RWPE2 (cell line): Measurements from ENCODE around the gene SLC7A7.
"Not testable (repeated sequence)": the region's sequence is repeated elsewhere in the genome, so short reads cannot be mapped to it uniquely, and the experiment has no call there.

Experiments
- ATAC-seq: fragments of 200-7000 bp; cut with Tn5 transposase; 3 replicates; pipeline ENCODE4 v1.9.1; 2021; ENCODE audit warnings: low read depth
- DNase-seq: peaks from one replicate; pipeline ENCODE4 v3.0.0-alpha.2; 2020; ENCODE audit warnings: low spot score
- H3K27ac ChIP-seq: fragments of 450-650 bp; 2 replicates; pipeline ENCODE4 v1.5.1; 2017; ENCODE audit warnings: mild to moderate bottlenecking; ENCODE audit not compliant: poor library complexity, severe bottlenecking
- H3K27me3 ChIP-seq: fragments of 250-450 bp; sonication (Bioruptor Pico); 2 replicates; pipeline ENCODE4 v1.5.1; 2021; ENCODE audit warnings: mild to moderate bottlenecking, moderate library complexity; ENCODE audit not compliant: insufficient read depth, poor library complexity, severe bottlenecking
- H3K36me3 ChIP-seq: fragments of 250-450 bp; sonication (Bioruptor Pico); 2 replicates; pipeline ENCODE4 v1.5.1; 2020; ENCODE audit warnings: low read depth, mild to moderate bottlenecking, moderate library complexity
- H3K4me1 ChIP-seq: fragments of 250-450 bp; sonication (Bioruptor Pico); 2 replicates; pipeline ENCODE4 v1.5.1; 2021; ENCODE audit warnings: mild to moderate bottlenecking, moderate library complexity; ENCODE audit not compliant: insufficient read depth, poor library complexity, severe bottlenecking
- H3K4me3 ChIP-seq: fragments of 250-450 bp; sonication (Bioruptor Pico); 2 replicates; pipeline ENCODE4 v1.5.1; 2021; ENCODE audit warnings: mild to moderate bottlenecking, moderate library complexity; ENCODE audit not compliant: severe bottlenecking
- H3K9me3 ChIP-seq: fragments of 250-450 bp; sonication (Bioruptor Pico); 2 replicates; pipeline ENCODE4 v1.5.1; 2021; ENCODE audit warnings: mild to moderate bottlenecking, moderate library complexity; ENCODE audit not compliant: severe bottlenecking
- TF ChIP-seq, protein P1 (sequence below): fragments of 450-650 bp; IDR thresholded peaks from one replicate; pipeline ENCODE4 v1.5.1; 2017; ENCODE audit warnings: mild to moderate bottlenecking, moderate library complexity; ENCODE audit not compliant: poor library complexity, severe bottlenecking

Gene SLC7A7

DNA sequence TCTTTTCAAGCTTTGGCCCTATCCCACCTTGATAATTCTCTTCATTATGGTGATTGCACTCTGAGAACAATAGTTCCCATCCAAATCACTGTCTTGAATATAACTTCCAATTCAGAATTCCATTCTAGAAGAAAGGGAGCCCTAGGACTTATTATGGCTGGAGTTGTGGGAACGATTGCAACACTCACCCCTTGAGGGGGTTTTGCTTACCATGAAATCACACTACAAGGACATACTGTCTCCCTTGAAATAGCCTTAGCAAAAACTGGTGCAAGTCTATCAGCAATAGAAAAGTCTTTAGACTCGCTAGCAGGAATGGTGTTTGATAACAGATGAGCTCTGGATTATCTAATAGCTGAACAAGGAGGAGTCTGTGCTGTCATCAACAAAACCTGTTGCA is 80.1 kb downstream of the SLC7A7 start:
- ATAC-seq (no peak), DNase-seq (no peak)
- Histone ChIP-seq H3K36me3 (no peaks in the 10 kb centered on the region), H3K9me3 (no peaks in the 10 kb centered on the region), H3K4me3 (no peak overlapping the region), H3K27me3 (no peaks in the 10 kb centered on the region), H3K4me1 (no peaks in the 10 kb centered on the region), H3K27ac (no peak overlapping the region)
- TF ChIP-seq, protein P1, sequence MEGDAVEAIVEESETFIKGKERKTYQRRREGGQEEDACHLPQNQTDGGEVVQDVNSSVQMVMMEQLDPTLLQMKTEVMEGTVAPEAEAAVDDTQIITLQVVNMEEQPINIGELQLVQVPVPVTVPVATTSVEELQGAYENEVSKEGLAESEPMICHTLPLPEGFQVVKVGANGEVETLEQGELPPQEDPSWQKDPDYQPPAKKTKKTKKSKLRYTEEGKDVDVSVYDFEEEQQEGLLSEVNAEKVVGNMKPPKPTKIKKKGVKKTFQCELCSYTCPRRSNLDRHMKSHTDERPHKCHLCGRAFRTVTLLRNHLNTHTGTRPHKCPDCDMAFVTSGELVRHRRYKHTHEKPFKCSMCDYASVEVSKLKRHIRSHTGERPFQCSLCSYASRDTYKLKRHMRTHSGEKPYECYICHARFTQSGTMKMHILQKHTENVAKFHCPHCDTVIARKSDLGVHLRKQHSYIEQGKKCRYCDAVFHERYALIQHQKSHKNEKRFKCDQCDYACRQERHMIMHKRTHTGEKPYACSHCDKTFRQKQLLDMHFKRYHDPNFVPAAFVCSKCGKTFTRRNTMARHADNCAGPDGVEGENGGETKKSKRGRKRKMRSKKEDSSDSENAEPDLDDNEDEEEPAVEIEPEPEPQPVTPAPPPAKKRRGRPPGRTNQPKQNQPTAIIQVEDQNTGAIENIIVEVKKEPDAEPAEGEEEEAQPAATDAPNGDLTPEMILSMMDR: no peak

- H3K4me3 ChIP-seq: no peak overlapping the region
- H3K27ac ChIP-seq: no peak overlapping the region
- ATAC-seq: no peak
- DNase-seq: no peak
- H3K27me3 ChIP-seq: no peaks in the 10 kb centered on the region
- H3K9me3 ChIP-seq: no peaks in the 10 kb centered on the region
- H3K4me1 ChIP-seq: no peaks in the 10 kb centered on the region
- no peaks in the 10 kb centered on the region for H3K36me3 ChIP-seq
- TF ChIP-seq, protein P1: no peak
Measured at GRCh38 chr14:22733829-22734228, 81.4 kb downstream of the SLC7A7 start.

- not testable (repeated sequence) for H3K9me3 ChIP-seq, DNase-seq, H3K4me1 ChIP-seq, H3K4me3 ChIP-seq, ATAC-seq, H3K27me3 ChIP-seq, H3K27ac ChIP-seq, H3K36me3 ChIP-seq
Measured at GRCh38 chr14:22732062-22732461, 83.2 kb downstream of the SLC7A7 start.

DNA sequence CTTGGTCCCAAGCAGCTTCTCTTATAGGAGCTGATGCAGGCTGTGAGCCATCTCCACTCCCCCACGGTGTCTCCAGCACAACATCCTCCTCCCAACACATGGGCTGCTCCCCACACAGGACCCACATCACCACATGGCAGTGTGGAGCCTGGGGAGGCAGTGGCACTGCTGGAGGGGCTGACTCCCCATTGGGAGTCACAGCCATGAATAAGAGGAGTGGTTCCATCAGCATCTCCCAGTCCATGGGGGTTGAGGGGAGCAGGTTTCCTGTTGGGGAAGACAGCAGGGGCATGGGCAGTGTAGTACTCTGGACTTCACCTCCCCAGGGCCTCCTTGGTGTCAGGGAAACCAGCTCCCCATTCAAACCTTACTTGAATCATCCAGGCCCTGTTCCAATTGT is 89.2 kb downstream of the SLC7A7 start:
- Histone ChIP-seq H3K4me1 (no peaks in the 10 kb centered on the region), H3K9me3 (no peaks in the 10 kb centered on the region), H3K4me3 (no peak overlapping the region), H3K36me3 (no peaks in the 10 kb centered on the region), H3K27ac (no peak overlapping the region), H3K27me3 (no peaks in the 10 kb centered on the region)
- ATAC-seq (no peak; the same call in 2 of the 3 replicates), DNase-seq (no peak)
- TF ChIP-seq, protein P1: no peak

DNA sequence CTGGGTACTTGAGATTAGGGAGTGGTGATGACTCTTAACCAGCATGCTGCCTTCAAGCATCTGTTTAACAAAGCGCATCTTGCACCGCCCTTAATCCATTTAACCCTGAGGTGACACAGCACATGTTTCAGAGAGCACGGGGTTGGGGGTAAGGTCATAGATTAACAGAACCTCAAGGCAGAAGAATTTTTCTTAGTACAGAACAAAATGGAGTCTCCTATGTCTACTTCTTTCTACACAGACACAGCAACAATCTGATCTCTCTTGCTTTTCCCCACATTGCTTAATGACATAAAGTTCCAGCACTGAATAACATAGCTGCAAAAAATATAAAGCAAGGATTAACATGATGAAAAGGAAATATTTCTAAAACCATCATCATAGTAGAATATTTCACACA is 89.9 kb downstream of the SLC7A7 start:
- not testable (repeated sequence) for ATAC-seq, H3K9me3 ChIP-seq, H3K27me3 ChIP-seq, H3K36me3 ChIP-seq, H3K27ac ChIP-seq, H3K4me1 ChIP-seq, H3K4me3 ChIP-seq, DNase-seq

DNA sequence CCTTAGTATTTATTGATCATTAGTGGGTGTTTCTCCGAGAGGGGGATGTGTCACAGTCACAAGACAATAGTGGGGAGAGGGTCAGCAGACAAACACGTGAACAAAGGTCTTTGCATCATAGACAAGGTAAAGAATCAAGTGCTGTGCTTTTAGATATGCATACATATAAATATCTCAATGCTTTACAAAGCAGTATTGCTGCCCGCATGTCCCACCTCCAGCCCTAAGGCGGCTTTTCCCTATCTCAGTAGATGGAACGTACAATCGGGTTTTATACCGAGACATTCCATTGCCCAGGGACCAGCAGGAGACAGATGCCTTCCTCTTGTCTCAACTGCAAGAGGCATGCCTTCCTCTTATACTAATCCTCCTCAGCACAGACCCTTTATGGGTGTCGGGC is 90.4 kb downstream of the SLC7A7 start:
- ATAC-seq, H3K4me3 ChIP-seq, H3K9me3 ChIP-seq, DNase-seq, H3K27ac ChIP-seq, H3K4me1 ChIP-seq, H3K27me3 ChIP-seq, H3K36me3 ChIP-seq: not testable (repeated sequence)
